NCI-H146 treated with DMSO at 0.1 percent for 48 hours (cell line): Measurements from ENCODE around the gene ZNF345.

ENCODE experiments used
- DNase-seq: peaks from one replicate; lab custom pipeline; 2025; ENCODE audit not compliant: unreplicated experiment; lab: John Stamatoyannopoulos, UW

The ZNF345 gene

DNA sequence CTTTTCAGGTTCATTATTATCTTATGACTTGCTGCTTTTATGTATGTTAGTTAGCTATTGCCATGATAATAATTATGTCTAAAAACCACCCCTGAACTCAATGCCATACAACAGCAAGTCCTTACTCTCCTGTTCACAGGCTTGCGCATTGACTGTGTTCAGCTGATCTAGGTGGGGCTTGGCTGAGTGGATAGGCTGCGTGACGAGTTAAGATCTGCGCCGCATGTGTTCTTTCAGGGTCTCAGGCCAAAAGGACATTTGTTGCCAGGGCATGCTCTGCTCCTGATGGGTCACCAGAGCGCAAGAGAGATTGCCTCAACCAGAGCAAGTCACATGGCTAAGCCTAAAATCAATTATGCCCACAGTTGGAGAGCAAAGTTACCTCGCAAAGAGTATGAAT lies 66.3 kb downstream of the ZNF345 start:
- DNase-seq = no peak

DNA sequence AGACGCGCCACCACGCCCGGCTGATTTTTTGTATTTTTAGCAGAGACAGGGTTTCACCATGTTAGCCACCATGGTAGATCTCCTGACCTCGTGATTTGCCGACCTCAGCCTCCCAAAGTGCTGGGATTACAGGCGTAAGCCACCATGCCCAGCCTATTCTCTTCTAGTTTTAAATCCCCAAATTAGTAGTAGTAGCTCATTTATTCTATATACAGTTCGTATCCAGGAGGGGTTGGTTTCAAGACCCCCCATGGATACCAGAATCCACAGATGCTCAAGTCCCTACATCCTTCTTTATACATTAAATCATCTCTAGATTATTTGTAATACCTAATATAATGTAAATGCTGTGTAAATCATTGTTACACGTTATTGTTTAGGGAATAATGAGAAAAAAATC lies 67.4 kb downstream of the ZNF345 start:
- no peak for DNase-seq
